Natural killer cell (primary cell): ENCODE results near the gene VEZF1. TPM values are rescaled to one million over a fixed set of nuclear protein-coding genes. Genes with fewer than 3 reads are reported as not detected.

Experiments
- ATAC-seq, 3 donors: fragments of 150-1000 bp in 2 of 3; fragments of 200-7000 bp in 1 of 3; cut with Tn5 transposase; 1 replicate in 1 of 3; 2 replicates in 2 of 3; pipeline ENCODE4 v1.10.0; 2021; ENCODE audit warnings: mild to moderate bottlenecking in 2 of 3, moderate library complexity in 2 of 3
- DNase-seq, 2 donors: peaks; one replicate each; pipeline versions ENCODE4 v3.0.0 to v3.0.0-alpha.2; 2013 to 2021; ENCODE audit warnings: mixed read lengths in 1 of 2
- H3K27ac ChIP-seq: one replicate; pipeline ENCODE4 v1.5.1; 2013; ENCODE audit warnings: mild to moderate bottlenecking, low read length
- H3K27me3 ChIP-seq: one replicate; pipeline ENCODE4 v1.6.1; 2013; ENCODE audit warnings: low read length; ENCODE audit not compliant: control insufficient read depth, insufficient read depth
- H3K36me3 ChIP-seq: one replicate; pipeline ENCODE4 v1.6.1; 2013; ENCODE audit warnings: low read length; ENCODE audit not compliant: control insufficient read depth, insufficient read depth
- H3K4me1 ChIP-seq: one replicate; pipeline ENCODE4 v1.6.1; 2013; ENCODE audit warnings: low read length; ENCODE audit not compliant: control insufficient read depth, insufficient read depth
- H3K4me3 ChIP-seq: one replicate; pipeline ENCODE4 v1.5.1; 2013; ENCODE audit warnings: low read length
- H3K9me3 ChIP-seq: one replicate; pipeline ENCODE4 v1.6.1; 2013; ENCODE audit warnings: low read length; ENCODE audit not compliant: control insufficient read depth, insufficient read depth
- H3K27ac Mint-ChIP-seq, 2 donors: one replicate each; pipeline ENCODE4 v1.8.0; 2022; ENCODE audit warnings: mild to moderate bottlenecking in 2 of 2, mixed read lengths in 2 of 2, moderate library complexity in 1 of 2
- H3K27me3 Mint-ChIP-seq, 2 donors: one replicate each; pipeline ENCODE4 v1.8.0; 2022; ENCODE audit warnings: low read depth in 2 of 2, mixed read lengths in 2 of 2
- H3K36me3 Mint-ChIP-seq: one replicate; pipeline ENCODE4 v1.8.0; 2022; ENCODE audit warnings: mixed read lengths
- H3K4me1 Mint-ChIP-seq, 2 donors: one replicate each; pipeline ENCODE4 v1.8.0; 2022; ENCODE audit warnings: mixed read lengths in 2 of 2
- H3K4me3 Mint-ChIP-seq: one replicate; pipeline ENCODE4 v1.8.0; 2022; ENCODE audit warnings: mild to moderate bottlenecking, moderate library complexity, mixed read lengths
- H3K9me3 Mint-ChIP-seq, 2 donors: one replicate each; pipeline ENCODE4 v1.8.0; 2022; ENCODE audit warnings: mixed read lengths in 2 of 2
- WGBS: methylation state at CpG from one replicate; pipeline ENCODE4 v1.1.7; 2013; ENCODE audit warnings: missing lambda C conversion rate; ENCODE audit not compliant: insufficient coverage; 5-methylcytosine and 5-hydroxymethylcytosine counted together
- intact Hi-C: fragments of 100-400 bp; cut with micrococcal nuclease; formaldehyde crosslinking; loops from one replicate; pipeline ENCODE4 v1.14.2; 2022
- total RNA-seq, 4 donors: library from RNA; stranded (reverse); fragments of 120-200 nt in 1 of 4; gene quantifications; one replicate each; pipeline versions ENCODE4 v1.2.3 to v1.2.4, GENCODE V29; 2013 to 2022
- TF ChIP-seq, protein P1 (sequence below): fragments of 200-600 bp; IDR thresholded peaks from one replicate; pipeline ENCODE4 v1.8.0; 2022; ENCODE audit warnings: antibody characterized with exemption

VEZF1 gene
- total RNA-seq, 3 donors from 2014 or later (not counting 1 experiment from before 2014, with no cell fraction given) = 49.8 to 64.6 (median 63.4) TPM

DNA sequence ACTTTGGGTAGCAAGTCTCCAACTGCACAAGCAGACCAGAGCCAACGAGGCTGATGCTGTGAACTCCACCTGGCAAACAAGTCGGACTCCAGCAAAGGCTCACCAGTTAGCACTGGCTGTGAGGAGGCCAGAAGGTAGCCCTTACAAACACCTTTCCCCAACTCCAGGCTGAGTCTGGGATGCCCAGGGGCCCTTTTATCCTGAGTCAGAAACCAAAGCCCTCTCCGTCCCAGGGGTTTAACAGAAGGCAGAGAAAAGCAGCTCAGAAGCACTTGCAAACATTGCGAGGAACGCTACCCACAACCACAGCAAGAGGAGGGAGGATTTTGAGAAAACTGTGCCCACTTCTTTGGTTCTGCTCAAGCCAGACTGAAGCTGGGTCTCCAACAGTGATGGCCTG lies 57.8 kb downstream of the VEZF1 start:
- intact Hi-C loops = no loop called here
- Histone ChIP-seq H3K36me3 (no peaks in the 10 kb centered on the region), H3K4me1 (no peaks in the 10 kb centered on the region), H3K27me3 (peaks cover 2% of the 10 kb centered on the region), H3K27ac (no peak overlapping the region), H3K9me3 (no peaks in the 10 kb centered on the region), H3K4me3 (no peak overlapping the region)
- ATAC-seq = no peak
- H3K27ac Mint-ChIP-seq = no peak overlapping the region
- no peaks in the 10 kb centered on the region for H3K4me1 Mint-ChIP-seq
- H3K4me3 Mint-ChIP-seq = no peak overlapping the region
- TF ChIP-seq, protein P1, sequence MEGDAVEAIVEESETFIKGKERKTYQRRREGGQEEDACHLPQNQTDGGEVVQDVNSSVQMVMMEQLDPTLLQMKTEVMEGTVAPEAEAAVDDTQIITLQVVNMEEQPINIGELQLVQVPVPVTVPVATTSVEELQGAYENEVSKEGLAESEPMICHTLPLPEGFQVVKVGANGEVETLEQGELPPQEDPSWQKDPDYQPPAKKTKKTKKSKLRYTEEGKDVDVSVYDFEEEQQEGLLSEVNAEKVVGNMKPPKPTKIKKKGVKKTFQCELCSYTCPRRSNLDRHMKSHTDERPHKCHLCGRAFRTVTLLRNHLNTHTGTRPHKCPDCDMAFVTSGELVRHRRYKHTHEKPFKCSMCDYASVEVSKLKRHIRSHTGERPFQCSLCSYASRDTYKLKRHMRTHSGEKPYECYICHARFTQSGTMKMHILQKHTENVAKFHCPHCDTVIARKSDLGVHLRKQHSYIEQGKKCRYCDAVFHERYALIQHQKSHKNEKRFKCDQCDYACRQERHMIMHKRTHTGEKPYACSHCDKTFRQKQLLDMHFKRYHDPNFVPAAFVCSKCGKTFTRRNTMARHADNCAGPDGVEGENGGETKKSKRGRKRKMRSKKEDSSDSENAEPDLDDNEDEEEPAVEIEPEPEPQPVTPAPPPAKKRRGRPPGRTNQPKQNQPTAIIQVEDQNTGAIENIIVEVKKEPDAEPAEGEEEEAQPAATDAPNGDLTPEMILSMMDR = no peak
- 93% methylated on average over 4 of the region's 5 CpGs for WGBS
- no peak for DNase-seq
- no peaks in the 10 kb centered on the region for H3K36me3 Mint-ChIP-seq
- H3K27me3 Mint-ChIP-seq = peaks cover 19 to 23% of the 10 kb centered on the region in 2 donors
- H3K9me3 Mint-ChIP-seq = no peaks in the 10 kb centered on the region

DNA sequence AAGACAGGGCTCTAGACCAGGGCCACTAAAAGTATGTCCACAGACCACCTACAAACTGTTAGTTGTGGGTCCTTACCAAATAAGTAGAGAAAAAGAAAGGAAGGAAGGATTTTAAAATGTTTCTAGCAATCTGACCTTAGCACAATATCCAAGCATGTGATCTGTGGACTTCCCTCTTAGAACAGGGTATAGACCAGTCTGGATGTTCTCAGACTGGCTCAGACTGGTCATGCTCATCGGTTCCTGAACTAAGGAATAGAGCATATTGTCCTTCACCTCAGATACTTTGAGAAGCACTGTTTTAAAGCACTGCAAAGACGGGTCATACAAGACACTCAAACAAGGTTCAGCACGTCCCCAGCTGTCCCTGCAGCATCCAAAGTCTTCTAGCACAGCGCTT lies 58.7 kb downstream of the VEZF1 start:
- Mint-ChIP-seq H3K9me3 (no peaks in the 10 kb centered on the region), H3K27ac (no peak overlapping the region), H3K36me3 (no peaks in the 10 kb centered on the region), H3K4me3 (no peak overlapping the region), H3K27me3 (peaks cover 19 to 30% of the 10 kb centered on the region in 2 donors), H3K4me1 (no peaks in the 10 kb centered on the region)
- intact Hi-C loops = no loop called here
- Histone ChIP-seq H3K4me3 (no peak overlapping the region), H3K36me3 (no peaks in the 10 kb centered on the region), H3K9me3 (no peaks in the 10 kb centered on the region), H3K27me3 (peaks cover 2% of the 10 kb centered on the region), H3K4me1 (no peaks in the 10 kb centered on the region), H3K27ac (no peak overlapping the region)
- ATAC-seq (no peak), DNase-seq (no peak)
- 82% methylated on average over 4 of the region's 4 CpGs for WGBS
- TF ChIP-seq, protein P1 = no peak

DNA sequence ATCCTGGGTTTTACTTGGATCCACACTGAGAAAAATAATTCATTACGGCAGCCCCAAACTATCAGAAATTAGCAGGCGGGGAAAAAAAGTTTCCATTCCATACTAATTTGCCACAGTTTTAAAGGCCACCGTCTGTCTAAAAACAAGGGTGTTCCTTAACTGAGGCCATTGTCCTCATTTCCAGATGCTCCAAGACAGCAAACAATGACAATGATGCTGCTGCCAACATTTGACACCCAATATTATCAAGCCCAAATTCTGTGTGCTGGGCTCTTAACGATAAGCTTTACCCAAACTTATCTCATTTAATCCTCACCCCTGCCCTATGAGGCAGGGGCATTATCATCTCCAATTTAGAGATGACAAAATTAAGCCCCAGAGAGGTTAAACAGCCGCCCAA lies 59.1 kb downstream of the VEZF1 start:
- 93% methylated on average over 5 of the region's 5 CpGs for WGBS

More for the DNA sequence above, 59.1 kb downstream of the VEZF1 start:
- Histone ChIP-seq H3K36me3 (no peaks in the 10 kb centered on the region), H3K4me3 (no peak overlapping the region), H3K9me3 (no peaks in the 10 kb centered on the region), H3K4me1 (no peaks in the 10 kb centered on the region), H3K27me3 (peaks cover 2% of the 10 kb centered on the region), H3K27ac (no peak overlapping the region)
- Mint-ChIP-seq H3K4me1 (no peaks in the 10 kb centered on the region), H3K27ac (no peak overlapping the region), H3K4me3 (no peak overlapping the region), H3K27me3 (peaks cover 19 to 30% of the 10 kb centered on the region in 2 donors), H3K9me3 (no peaks in the 10 kb centered on the region), H3K36me3 (no peaks in the 10 kb centered on the region)
- ATAC-seq = no peak
- intact Hi-C loops = no loop called here
- no peak for DNase-seq
- TF ChIP-seq, protein P1 = no peak
